NCI-H1436 treated with DMSO at 0.1 percent for 48 hours (cell line): Measurements from ENCODE around the gene SLC2A13.

Experiments used
- DNase-seq: peaks from one replicate; lab custom pipeline; 2025; lab: John Stamatoyannopoulos, UW

The SLC2A13 gene

GRCh38 chr12:39993268-39993667 lies 112.6 kb downstream of the SLC2A13 start:
- DNase-seq: no peak

GRCh38 chr12:39990122-39991101 lies 115.5 kb downstream of the SLC2A13 start:
- DNase-seq: no peak

DNA sequence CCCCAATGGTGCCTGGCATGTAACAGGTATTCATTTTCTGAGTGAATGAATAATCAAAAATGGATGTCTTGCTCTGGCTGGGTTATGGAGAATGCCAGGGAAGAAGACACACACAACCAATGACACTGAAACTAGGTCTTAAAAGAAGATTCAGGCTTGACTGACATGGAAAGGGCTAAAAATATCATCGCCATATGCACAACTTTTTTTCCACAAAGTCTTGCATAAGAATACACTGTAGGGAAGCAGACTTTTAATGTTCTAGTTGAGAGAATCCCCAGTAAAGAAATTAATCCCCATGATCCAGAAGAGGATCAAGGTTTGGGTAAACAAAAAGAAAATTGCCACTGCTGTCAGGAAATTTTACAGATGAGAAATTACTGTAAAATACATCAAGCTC lies 116.4 kb downstream of the SLC2A13 start:
- DNase-seq: no peak

DNA sequence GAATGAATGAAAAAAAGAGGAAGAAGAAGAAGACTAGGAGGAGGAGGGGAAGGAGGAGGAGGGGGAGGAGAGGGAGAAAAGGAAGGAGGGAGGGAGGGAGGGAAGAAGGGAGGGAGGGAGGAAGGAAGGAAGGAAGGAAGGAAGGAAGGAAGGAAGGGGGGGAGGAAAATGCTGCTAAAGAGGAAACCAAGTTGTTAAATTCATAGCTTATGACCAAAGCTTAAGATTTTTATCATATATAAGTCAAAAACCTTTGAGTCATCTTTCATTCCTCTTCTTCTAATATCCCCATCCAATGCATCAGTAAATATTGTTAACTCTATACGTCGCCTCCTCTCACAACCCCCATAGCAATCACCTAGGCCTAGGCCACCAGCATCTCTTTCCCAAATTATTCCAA lies 117.3 kb downstream of the SLC2A13 start:
- DNase-seq: no peak

GRCh38 chr12:39986674-39987073 lies 119.2 kb downstream of the SLC2A13 start:
- DNase-seq: no peak

DNA sequence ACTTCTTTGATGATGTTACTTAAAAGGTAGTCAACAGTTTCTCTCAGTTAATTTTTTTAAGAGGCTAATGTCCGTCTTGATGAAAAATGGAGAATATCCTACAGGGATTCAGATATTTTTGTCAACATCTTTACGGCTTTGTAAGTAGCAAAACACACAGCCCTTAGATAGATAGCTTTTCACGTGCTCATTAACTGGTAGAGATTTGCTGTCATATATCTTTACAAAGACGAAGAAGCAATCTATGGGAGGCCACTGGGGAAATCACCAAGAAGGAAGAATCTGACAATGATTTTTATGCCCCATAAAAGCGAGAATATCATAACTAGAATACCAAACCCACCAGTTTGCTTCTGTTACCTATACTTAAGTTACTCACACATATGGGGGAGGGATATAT lies 121.2 kb downstream of the SLC2A13 start:
- DNase-seq: no peak

DNA sequence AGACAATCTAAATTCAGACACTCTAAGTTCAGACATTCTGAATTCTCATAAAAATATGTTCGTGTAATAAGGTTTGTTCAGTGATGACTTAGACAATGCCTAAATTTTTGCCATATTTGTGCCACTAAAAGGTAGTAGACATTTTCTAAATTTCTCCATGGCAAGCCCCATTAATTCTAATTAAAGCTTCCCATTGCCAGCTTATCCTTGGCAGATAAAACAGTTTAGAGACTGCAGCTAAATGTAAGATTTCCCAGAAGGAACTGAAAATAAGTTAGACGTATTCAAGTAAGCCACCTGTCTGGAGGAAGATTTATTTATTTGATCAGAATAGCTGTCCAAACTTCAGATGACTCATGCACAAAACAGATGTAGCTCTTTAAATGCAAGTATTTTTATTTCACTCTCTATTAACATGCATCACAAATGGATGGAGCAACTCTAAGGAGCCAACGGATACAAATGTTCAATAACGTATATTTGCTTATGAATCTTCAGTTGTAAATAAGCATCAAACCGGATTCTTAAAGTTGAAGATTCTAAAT lies 130.4 kb downstream of the SLC2A13 start:
- no peak for DNase-seq

DNA sequence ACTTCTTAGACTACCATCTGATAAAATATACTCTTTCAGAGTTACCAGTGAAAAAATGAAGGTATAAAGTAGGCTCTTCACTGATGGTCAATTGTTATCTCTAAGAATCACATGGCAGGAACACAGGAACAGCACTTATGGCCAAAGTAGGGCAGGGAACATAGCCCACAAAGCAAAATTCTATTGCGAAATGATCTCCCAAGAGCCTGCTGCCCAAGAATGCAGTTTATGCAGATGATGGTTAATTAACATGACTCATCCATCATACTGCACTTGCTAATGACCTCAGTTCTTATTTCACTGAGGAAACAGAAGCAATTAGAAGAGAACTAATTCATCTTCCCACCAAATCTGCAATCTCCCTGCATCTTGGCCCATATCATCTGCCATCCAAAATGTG lies 133.8 kb downstream of the SLC2A13 start:
- no peak for DNase-seq

DNA sequence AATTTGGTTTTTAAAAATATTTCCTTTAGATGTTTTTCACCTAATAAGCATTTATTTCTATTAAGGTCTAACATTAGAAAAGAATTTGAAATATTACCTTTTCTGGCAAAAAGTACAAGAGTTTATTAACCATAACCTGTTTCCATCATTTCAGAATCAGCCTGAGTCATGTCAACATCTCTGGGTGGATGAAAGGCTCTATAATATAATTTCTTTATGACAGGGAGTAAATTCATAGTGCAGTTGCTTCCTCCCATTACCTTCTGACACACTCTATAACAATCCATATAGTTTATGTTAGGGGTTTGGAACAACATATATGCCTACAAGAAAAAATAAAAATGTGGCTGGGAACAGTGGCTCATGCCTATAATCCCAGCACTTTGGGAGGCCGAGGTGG lies 134.5 kb downstream of the SLC2A13 start:
- no peak for DNase-seq

GRCh38 chr12:39966721-39967120 lies 139.2 kb downstream of the SLC2A13 start:
- DNase-seq: no peak

- DNase-seq: no peak
Observed at GRCh38 chr12:39966256-39966655, 139.6 kb downstream of the SLC2A13 start.

DNA sequence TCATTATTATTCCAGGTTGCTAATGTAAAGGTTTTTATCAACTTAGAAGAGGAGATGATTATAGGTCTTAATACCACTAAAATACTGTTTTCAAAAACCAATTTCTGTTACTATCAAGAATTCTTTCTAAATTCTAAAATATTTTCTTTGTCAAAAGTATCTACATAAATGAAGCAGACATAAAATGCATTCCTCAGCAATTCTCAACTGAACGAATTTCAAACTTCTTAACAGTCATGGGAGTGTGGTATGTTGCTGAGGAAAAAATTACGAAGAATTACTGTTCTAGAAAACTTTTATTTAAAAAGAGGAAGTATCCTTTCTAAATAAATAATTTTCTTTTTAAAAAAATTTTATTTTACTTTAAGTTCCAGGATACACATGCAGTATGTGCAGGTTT lies 146.4 kb downstream of the SLC2A13 start:
- DNase-seq: no peak

DNA sequence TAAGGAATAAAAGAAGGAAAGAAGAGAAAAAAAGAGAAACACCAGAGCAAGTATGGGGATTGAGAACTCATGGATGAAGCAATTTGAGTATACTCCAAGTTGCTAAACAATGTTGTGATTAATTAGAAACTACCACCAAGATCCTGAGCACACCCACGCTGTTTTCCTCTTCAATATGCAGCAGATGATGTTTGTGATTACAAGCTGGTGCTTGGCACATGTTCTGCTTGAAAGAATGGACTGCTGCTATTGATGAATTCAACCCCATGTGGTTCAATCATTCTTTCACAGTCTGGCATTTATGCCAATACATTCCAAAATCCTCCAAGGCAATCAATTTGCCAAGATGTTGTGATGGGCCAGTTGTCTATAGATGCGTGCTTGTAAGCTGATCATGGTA lies 146.8 kb downstream of the SLC2A13 start:
- DNase-seq: no peak

DNA sequence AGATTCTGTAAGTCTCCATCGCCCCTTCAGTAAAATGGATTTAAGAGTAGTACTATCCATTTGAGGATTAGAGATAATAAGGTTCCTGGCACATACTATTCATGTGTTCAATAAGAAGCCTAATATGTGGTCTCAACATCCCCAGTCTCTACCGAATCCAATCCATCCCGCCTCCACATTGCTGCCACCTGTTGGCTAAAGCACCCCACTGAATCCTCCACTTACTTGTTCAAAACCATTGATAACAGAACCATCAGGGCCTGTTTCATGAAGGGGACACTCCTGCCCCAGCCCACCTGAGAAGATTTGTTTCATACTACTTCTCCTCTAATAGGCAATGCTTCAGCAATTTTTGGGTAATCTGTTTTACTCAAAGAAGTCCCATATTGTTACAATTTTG lies 147.5 kb downstream of the SLC2A13 start:
- DNase-seq: no peak

DNA sequence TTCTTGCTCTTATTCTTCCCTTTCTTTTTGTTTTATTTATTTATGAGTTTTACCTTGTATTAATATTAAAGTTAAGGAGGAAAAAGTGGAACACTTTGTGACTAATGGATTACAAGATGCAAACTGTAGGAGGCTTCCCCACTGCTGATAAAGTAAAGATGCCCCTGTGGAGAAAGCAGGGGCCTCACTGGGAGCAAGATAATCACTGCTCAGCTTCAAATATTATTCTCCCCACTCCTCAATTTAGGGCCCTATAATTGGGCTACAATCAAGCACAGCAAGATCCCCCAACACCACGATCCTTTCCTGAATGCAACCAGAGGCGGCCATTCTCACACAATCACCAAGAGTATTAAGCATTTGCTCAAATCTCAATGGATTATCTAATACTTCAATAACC lies 149.2 kb downstream of the SLC2A13 start:
- DNase-seq: no peak

GRCh38 chr12:39946361-39947280 lies 159.3 kb downstream of the SLC2A13 start:
- no peak for DNase-seq

DNA sequence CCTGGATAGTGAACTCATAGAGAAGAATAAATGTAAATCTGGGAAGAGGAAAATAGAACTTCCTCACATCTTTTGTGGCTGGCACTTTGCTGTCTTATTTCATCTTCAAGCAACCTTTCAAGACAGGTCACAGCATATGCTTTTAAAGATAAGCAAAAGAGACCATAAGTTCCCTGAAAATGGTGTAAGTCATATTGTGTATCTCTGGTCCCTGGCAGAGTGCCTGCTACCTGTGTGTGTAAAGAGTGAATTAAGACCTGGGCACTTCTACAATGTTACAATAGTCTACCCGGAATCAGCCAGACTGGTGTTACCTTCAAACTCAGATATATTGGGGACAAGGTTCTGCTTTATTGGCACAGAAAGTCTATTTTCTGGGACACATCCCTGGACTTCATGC lies 168.8 kb downstream of the SLC2A13 start:
- no peak for DNase-seq

DNA sequence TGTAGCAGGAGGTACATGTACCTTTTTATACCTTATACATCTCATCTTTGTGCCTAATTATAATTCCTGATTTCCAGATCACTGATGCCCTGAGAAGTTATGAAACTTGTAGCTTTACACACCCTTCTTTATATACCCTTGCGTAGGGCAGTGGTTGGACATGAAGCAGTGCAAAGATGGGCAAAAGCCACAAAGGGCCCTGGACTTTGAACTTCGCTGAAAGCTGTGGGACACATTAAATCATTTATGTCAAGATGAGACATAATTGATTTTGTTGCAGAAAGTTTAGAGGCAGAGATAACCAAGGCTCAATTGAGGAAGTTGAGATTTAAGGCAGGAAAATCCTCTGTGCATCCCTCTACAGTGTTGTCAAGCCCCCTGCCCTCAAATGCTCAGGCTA lies 170.0 kb downstream of the SLC2A13 start:
- no peak for DNase-seq

- DNase-seq: no peak
Observed at GRCh38 chr12:39935275-39935674, 170.6 kb downstream of the SLC2A13 start.

DNA sequence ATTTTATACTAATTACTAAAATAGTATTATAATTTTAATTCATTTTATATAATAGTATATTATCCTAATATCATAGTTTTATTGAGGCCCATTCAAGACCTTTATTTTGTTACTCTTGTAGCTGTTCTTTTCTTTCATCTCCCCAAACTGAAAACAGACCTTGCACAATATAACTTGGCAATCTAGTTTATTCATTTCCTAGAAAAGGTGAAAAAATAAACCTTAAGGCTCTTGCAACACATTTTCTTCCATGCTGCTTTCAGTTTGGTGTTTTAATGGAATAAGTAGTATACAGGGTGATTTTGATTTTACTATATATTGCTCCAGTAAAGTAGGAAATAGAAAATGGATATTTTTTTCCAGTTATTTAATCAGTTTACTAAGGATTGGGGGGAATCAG lies 174.0 kb downstream of the SLC2A13 start:
- no peak for DNase-seq

DNA sequence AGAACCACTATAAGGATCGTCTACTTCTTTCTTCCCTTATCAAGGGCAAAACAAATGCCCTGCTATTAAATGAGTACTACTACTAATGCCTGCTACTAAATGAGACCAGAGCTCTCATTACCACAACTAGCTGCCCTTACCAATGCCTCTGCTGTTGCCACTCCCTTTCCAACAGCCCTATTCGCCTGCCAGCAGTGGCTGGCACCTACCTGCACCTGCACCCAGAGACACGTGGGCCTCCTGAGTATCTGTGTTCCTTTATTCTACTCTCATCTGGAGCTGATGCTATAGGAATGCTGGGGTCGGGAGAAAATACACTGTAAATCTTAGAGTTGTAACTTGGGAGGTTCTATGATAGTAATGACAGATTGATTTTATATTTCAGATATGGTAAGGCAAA lies 174.7 kb downstream of the SLC2A13 start:
- DNase-seq: no peak

DNA sequence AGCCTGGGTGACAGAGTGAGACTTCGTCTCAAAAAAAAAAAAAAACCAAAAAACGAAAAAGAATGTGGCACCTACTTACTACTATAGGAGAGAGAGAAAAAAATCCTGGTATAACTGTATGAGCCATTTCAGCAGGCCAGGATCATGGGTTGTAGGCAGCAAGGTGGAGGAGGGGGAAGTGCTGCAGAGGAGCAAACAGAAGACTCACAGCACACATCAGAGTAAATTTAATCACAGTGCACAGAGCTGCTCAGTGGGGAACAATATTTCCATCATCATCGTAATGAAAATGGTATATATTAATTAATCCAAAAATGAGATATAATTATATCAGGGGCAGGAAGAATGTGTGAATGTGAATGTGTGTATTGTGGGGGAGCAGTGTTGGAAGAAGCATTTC lies 175.8 kb downstream of the SLC2A13 start:
- no peak for DNase-seq
